Measurements from ENCODE around the gene PLPPR4.

Gene PLPPR4

DNA sequence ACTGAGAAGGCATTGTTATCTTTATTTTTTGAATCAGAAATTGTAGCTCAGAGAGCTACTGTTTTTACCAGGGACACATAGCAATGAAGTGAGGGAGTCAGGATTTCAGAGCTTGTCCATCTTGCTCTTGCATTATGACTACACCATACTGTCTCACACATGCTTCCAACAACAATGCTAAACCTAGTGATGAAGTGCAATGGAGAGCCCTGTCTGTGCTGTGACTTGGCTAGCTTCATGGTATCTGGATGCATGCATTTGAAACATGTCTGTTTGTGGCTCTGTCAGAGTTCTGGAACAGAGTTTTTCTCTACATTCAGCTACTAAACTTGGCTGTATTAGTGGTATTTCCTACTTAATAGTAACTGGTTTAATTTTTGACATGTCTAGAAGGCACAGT, 7.0 kb downstream of the PLPPR4 start:
- TF ChIP-seq, protein P1, sequence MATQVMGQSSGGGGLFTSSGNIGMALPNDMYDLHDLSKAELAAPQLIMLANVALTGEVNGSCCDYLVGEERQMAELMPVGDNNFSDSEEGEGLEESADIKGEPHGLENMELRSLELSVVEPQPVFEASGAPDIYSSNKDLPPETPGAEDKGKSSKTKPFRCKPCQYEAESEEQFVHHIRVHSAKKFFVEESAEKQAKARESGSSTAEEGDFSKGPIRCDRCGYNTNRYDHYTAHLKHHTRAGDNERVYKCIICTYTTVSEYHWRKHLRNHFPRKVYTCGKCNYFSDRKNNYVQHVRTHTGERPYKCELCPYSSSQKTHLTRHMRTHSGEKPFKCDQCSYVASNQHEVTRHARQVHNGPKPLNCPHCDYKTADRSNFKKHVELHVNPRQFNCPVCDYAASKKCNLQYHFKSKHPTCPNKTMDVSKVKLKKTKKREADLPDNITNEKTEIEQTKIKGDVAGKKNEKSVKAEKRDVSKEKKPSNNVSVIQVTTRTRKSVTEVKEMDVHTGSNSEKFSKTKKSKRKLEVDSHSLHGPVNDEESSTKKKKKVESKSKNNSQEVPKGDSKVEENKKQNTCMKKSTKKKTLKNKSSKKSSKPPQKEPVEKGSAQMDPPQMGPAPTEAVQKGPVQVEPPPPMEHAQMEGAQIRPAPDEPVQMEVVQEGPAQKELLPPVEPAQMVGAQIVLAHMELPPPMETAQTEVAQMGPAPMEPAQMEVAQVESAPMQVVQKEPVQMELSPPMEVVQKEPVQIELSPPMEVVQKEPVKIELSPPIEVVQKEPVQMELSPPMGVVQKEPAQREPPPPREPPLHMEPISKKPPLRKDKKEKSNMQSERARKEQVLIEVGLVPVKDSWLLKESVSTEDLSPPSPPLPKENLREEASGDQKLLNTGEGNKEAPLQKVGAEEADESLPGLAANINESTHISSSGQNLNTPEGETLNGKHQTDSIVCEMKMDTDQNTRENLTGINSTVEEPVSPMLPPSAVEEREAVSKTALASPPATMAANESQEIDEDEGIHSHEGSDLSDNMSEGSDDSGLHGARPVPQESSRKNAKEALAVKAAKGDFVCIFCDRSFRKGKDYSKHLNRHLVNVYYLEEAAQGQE (IDR thresholded peaks at IDR 0.05; ENCODE audit: insufficient read depth in 1 of 2, low read depth in 2 of 2, low read length in 2 of 2) = no peak
- TF ChIP-seq POLR2AphosphoS5 (IDR thresholded peaks at IDR 0.05; ENCODE audit: low read depth, low read length) (no peak), SIN3A (IDR thresholded peaks at IDR 0.05; ENCODE audit: borderline replicate concordance, insufficient read depth, low read length) (no peak), TAF1 (IDR thresholded peaks at IDR 0.05; ENCODE audit: borderline replicate concordance, insufficient read depth, low read length) (no peak), FOXP2 (optimal IDR thresholded peaks at IDR 0.05; ENCODE audit: borderline replicate concordance, extremely low read depth, extremely low read length, insufficient read depth) (no peak)

DNA sequence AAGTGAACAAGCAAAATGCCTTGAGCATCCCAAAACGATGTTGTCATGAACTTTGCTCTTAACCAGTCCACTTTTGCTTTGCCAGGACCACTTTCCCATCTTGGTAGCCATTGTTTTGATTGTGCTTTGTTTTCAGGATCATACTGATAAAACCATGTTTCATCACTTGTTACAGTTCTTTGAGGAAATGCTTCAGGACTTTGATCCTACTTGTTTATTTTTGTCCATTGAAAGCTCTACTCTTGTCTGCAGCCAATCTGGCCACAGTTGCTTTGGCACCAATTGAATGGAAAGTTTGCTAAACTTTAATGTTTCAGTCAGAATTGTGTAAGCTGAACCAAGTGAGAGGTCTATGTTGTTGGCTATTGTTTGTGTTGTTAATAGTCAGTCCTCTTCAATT, 12.8 kb downstream of the PLPPR4 start:
- TF ChIP-seq SIN3A (IDR thresholded peaks at IDR 0.05; ENCODE audit: borderline replicate concordance, insufficient read depth, low read length) = no peak
- TF ChIP-seq, protein P1 (IDR thresholded peaks at IDR 0.05; ENCODE audit: insufficient read depth in 1 of 2, low read depth in 2 of 2, low read length in 2 of 2) = no peak
- no peak for TF ChIP-seq POLR2AphosphoS5 (IDR thresholded peaks at IDR 0.05; ENCODE audit: low read depth, low read length)
- TF ChIP-seq TAF1 (IDR thresholded peaks at IDR 0.05; ENCODE audit: borderline replicate concordance, insufficient read depth, low read length) = no peak
- TF ChIP-seq FOXP2 (optimal IDR thresholded peaks at IDR 0.05; ENCODE audit: borderline replicate concordance, extremely low read depth, extremely low read length, insufficient read depth) = no peak

DNA sequence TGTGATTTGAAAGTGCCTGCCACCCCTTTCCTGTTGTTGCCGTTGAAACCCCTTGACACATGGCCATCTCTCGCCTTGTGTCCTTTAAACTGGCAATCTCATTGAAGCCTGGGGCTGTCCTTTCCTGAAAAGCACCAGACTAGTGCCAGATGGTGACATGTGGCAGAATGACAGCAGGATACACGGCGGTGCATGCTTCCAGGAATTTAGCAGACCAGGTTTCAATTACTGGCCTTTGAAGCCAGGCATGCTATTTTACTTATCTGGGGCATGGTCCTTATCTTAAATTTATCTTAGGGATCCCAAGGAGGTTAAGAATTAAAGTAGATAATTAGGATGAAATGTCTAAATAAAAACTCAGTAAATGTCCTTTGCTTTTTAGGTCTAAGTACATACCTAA, 15.2 kb downstream of the PLPPR4 start:
- no peak for TF ChIP-seq TAF1 (IDR thresholded peaks at IDR 0.05; ENCODE audit: borderline replicate concordance, insufficient read depth, low read length)
- TF ChIP-seq, protein P1 (IDR thresholded peaks at IDR 0.05; ENCODE audit: insufficient read depth in 1 of 2, low read depth in 2 of 2, low read length in 2 of 2) = no peak
- no peak for TF ChIP-seq SIN3A (IDR thresholded peaks at IDR 0.05; ENCODE audit: borderline replicate concordance, insufficient read depth, low read length)
- TF ChIP-seq POLR2AphosphoS5 (IDR thresholded peaks at IDR 0.05; ENCODE audit: low read depth, low read length) = no peak
- no peak for TF ChIP-seq FOXP2 (optimal IDR thresholded peaks at IDR 0.05; ENCODE audit: borderline replicate concordance, extremely low read depth, extremely low read length, insufficient read depth)

DNA sequence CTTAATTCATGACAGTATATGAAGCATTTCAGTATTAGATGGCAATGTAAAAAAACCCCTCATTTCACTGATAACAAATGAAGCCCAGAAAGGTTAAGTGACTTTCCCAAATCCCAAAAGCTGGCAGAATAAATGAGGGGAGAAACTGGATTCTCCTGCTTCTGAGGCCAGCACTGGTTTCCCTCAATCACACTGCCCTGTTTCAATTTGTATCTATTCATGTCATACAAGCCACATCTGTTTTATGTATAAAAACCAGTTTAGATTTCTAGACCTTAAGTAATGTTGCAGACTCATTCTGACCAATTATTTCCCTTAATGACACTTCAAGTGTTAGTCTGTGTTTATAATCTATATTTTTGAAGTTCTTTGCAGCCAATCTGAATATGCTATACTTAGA, 16.8 kb downstream of the PLPPR4 start:
- TF ChIP-seq, protein P1 (IDR thresholded peaks at IDR 0.05; ENCODE audit: insufficient read depth in 1 of 2, low read depth in 2 of 2, low read length in 2 of 2) = no peak
- TF ChIP-seq TAF1 (IDR thresholded peaks at IDR 0.05; ENCODE audit: borderline replicate concordance, insufficient read depth, low read length) = no peak
- TF ChIP-seq SIN3A (IDR thresholded peaks at IDR 0.05; ENCODE audit: borderline replicate concordance, insufficient read depth, low read length) = no peak
- no peak for TF ChIP-seq FOXP2 (optimal IDR thresholded peaks at IDR 0.05; ENCODE audit: borderline replicate concordance, extremely low read depth, extremely low read length, insufficient read depth)
- no peak for TF ChIP-seq POLR2AphosphoS5 (IDR thresholded peaks at IDR 0.05; ENCODE audit: low read depth, low read length)

DNA sequence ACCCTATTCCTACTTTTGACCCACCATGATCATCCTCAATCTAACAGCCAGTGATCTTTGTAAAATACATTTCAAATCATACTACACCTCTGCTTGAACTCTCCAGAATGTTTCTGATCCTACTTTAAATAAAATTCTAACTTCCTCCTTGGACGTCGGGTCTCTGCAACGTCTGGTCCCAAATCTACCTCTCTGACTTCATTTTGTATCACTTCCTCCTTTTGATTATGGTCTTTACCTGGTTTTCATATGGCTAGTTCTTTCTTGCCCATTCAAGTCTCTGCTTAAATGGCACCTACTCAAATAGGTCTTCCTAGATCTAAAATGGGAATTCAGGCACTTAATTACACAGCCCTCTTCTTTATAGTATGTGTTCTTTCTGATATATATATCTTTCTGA, 18.2 kb downstream of the PLPPR4 start:
- TF ChIP-seq FOXP2 (optimal IDR thresholded peaks at IDR 0.05; ENCODE audit: borderline replicate concordance, extremely low read depth, extremely low read length, insufficient read depth) (no peak), TAF1 (IDR thresholded peaks at IDR 0.05; ENCODE audit: borderline replicate concordance, insufficient read depth, low read length) (no peak), SIN3A (IDR thresholded peaks at IDR 0.05; ENCODE audit: borderline replicate concordance, insufficient read depth, low read length) (no peak), POLR2AphosphoS5 (IDR thresholded peaks at IDR 0.05; ENCODE audit: low read depth, low read length) (no peak)
- TF ChIP-seq, protein P1 (IDR thresholded peaks at IDR 0.05; ENCODE audit: insufficient read depth in 1 of 2, low read depth in 2 of 2, low read length in 2 of 2) = no peak
